GM10248 (cell line): ENCODE results near the gene MAN2C1.
"Not testable (repeated sequence)": the region's sequence is repeated elsewhere in the genome, so short reads cannot be mapped to it uniquely, and the experiment has no call there.

Source experiments
- CTCF ChIA-PET: fragments of 300-600 bp; sonication (Branson Sonifier 250); formaldehyde crosslinking; extraction: SDS; loops from one replicate; lab custom pipeline; 2021; ENCODE audit warnings: antibody characterized with exemption; lab: Yijun Ruan, JAX
- POLR2A ChIA-PET: fragments of 350-650 bp; sonication (Branson Sonifier 250); formaldehyde crosslinking; extraction: SDS; loops from one replicate; lab custom pipeline; 2020; ENCODE audit warnings: antibody characterized with exemption; lab: Yijun Ruan, JAX
- DNase-seq: peaks from one replicate; pipeline ENCODE4 v3.0.0; 2012; ENCODE audit errors: extremely low spot score
- TF ChIP-seq, protein P1 (sequence below): IDR thresholded peaks from 2 replicates; pipeline ENCODE4 v1.5.1; 2012; ENCODE audit warnings: mild to moderate bottlenecking, low read depth; ENCODE audit errors: extremely low read depth, missing control alignments, control extremely low read depth

Gene MAN2C1

DNA sequence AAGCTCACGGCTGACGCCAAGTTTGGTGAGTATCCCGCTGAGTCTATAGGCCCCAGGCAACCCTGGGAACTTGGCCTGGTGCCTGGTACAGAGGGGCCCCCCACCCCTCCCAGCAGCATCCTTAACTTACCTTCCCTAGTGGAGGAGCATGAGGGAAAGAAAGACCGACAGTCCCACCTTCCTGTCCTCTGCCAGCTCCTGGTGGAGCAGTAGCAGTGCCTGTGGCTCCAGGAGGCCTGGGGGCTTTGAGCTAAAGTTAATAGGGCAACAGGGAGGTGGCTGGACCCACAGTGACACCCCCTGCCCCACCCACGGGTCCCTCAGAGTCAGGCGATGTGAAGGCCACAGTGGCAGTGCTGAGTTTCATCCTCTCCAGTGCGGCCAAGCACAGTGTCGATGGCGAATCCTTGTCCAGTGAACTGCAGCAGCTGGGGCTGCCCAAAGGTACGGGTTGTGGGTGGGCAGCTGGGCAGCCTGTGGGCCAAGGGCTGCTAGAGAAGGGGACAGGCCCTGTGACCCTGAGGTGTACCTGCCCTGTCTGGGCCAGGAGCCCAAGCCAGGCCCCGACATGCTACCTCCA, 29.7 kb downstream of the MAN2C1 start:
- DNase-seq = no peak
- CTCF ChIA-PET = no interaction called here
- POLR2A ChIA-PET = interaction anchor here (1.5 kb wide), 1 partner anchor 29 kb away, joined by 4 read pairs; the partner anchor contains the start of gene MAN2C1
- TF ChIP-seq, protein P1, sequence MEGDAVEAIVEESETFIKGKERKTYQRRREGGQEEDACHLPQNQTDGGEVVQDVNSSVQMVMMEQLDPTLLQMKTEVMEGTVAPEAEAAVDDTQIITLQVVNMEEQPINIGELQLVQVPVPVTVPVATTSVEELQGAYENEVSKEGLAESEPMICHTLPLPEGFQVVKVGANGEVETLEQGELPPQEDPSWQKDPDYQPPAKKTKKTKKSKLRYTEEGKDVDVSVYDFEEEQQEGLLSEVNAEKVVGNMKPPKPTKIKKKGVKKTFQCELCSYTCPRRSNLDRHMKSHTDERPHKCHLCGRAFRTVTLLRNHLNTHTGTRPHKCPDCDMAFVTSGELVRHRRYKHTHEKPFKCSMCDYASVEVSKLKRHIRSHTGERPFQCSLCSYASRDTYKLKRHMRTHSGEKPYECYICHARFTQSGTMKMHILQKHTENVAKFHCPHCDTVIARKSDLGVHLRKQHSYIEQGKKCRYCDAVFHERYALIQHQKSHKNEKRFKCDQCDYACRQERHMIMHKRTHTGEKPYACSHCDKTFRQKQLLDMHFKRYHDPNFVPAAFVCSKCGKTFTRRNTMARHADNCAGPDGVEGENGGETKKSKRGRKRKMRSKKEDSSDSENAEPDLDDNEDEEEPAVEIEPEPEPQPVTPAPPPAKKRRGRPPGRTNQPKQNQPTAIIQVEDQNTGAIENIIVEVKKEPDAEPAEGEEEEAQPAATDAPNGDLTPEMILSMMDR = no peak

DNA sequence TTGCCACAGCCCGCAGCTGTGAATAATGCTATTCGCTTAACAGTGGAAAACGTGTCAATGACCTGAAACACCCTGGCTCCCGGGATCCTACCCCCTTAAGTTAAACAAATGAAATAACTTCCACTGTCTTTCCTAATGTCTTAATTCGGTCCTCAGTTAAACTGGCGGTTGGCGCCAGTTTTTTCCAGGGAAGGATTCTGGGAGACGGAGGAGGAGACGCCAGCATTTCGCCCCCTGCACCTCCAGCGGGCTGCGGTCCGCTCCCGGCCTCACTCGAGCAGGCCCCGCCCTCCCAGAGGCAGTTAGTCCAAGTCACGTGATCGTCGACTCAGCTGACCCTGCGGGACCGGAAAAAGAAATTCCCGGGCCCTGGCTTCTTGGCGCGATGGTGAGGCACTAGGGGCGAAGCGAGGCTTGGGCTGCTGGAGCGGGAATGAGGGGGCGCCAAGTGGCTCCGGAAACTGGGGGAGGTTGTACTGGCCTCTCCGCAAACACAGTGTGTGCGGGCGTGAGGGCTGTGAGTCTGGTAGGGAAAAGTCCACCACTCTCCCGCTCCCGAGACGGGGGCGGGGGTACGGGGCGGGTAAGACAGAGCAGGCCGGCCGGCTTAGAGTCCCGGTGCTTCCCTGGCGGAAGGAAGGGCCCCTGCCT, 32.6 kb downstream of the MAN2C1 start, which contains the start of gene COMMD4:
Gene COMMD4 (plus strand): TSS at position 359 of the 651 bp plus-strand sequence. CDS start 27 bp downstream, at position 386.
- TF ChIP-seq, protein P1 = no peak
- CTCF ChIA-PET = no interaction called here
- POLR2A ChIA-PET = no interaction called here
- DNase-seq = peak; percentile 73

DNA sequence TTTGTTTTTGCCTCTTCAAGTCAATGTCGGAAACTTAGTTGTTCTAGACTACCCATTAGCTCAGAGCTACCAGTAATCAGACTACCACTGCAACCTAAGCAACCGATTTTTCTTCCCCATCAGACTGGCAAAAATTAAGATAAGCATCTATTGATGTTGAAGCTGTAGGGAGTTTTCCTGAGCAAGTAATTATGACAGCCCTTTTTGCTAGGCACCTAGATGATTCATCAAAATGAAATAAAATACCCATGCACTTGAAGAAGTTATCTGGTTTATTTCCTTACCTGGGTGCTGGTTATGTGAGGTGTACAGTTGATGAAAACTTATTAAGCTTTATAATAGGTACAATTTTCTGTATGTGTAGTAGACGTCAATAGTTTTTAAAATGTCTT, 33.1 kb downstream of the MAN2C1 start:
- CTCF ChIA-PET = no interaction called here
- no peak for DNase-seq
- TF ChIP-seq, protein P1 = no peak
- POLR2A ChIA-PET = no interaction called here

DNA sequence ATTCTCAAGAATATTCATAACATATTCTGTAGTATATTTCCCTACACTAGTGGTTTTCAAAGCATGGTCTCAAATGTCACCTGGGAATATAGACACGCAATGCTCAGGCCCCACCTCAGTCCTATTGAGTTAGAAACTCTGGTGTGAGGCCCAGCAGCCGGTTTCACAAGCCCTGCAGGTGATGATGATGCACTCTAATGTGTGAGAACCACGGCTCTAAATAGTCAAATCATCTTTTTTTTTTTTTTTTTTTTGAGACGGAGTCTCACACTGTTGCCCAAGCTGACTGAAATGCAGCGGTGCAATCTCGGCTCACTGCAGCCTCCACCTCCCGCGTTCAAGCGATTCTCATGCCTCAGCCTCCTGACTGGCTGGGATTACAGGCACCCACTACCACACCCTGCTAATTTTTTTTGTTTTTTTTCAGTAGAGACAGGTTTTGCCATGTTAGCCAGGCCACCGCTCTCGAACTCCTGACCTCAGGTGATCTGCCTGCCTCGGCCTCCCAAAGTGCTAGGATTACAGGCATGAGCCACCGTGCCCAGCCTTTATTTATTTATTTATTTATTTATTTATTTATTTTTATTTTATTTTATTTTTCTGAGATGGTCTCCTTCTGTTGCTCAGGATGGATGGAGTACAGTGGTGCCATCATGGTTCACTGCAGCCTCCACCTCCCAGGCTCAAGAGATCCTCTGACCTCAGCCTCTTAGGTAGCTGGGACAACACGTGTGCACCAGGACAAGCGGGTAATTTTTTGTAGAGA, 34.6 kb downstream of the MAN2C1 start:
- ChIA-PET POLR2A (interaction anchor here (0.6 kb wide), 1 partner anchor 304 kb away, joined by 3 read pairs; no protein-coding TSS in a partner anchor), CTCF (interaction anchor here (0.9 kb wide), 1 partner anchor 353 kb away, joined by 3 read pairs; no protein-coding TSS in a partner anchor)
- DNase-seq = not testable (repeated sequence)

DNA sequence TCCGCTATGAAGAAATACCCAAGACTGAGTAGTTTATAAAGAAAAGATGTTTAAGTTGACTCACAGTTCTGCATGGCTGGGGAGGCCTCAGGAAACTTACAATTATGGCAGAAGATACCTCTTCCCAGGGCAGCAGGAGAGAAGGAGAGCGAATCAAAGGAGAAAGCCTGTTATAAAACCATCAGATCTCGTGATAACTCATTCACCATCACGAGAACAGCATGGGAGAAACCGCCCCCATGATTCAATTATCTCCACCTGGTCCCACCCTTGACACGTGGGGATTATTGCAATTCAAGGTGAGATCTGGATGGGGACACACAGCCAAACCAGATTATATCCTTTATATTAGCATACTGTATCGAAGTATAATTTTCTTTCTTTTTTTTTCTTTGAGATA, 36.3 kb downstream of the MAN2C1 start:
- POLR2A ChIA-PET, CTCF ChIA-PET, DNase-seq: not testable (repeated sequence)

DNA sequence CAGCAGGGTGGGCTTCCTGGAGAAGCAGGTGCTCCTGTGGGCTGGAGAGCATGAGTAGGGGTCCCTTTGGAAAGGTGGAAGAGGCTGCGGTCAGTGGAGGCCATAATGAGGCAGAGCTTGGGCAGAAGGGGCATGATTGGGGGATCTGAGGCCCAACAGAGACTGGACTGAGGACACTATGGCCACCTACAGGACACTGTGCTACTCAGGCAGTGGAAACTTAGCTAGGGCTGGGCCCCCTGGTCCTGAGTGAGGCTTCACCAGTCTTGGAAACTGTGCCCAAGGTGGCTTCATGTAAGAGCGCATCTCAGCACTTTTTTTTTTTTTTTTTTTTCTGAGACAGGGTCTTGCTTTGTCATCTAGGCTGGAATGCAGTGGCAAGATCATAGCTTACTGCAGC, 38.8 kb downstream of the MAN2C1 start:
- no peak for DNase-seq
- ChIA-PET CTCF (interaction anchor here (2.0 kb wide), 1 partner anchor 39 kb away, joined by 5 read pairs; the partner anchor contains the start of gene MAN2C1), POLR2A (no interaction called here)
- TF ChIP-seq, protein P1 = no peak

DNA sequence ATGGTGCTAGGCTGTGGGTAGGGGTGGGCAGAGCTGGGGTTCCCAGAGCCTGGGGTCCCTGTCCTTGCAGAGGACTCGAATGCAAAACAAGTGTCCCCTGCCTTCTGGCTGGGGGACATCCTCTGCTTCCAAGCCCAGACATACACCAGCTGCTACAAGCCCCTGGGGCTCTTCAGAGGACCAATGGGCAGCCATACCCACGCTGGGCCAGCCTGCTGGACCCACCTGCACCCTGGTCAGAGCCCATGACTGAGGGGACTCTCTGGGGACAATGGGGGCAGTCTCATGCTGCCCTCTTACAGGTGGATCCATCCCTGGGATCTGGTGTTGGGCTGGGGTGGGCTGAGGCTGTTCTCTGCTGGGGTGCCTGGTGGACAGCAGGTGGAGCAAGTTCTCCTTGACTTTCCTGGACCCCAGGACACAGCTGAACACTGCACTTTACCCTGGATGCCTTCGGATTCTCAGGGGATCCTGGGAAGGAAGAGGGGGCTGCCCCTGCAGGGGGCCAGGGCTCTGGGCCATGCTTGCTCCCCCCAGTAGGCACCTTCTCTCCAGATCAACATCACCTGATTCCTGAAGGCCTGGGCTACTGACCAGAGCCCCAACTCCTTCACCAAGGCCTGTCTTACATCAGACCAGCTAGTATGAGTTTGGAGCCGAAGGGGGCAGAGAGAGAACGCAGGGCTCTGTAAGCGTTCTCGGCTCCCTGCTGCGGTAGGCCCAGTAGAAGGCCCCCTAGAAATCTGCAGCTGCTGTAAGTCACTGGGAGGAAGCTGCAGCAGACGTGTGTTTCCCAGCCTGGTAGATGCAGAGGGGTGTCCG, 39.7 kb downstream of the MAN2C1 start:
- DNase-seq = no peak
- ChIA-PET POLR2A (no interaction called here), CTCF (interaction anchor here (1.0 to 2.0 kb wide), 4 partner anchors 39 to 319 kb away, joined by 3 to 5 read pairs (median 3); partner anchors contain the start of genes MAN2C1 and SNX33)
- TF ChIP-seq, protein P1 = peak; percentile 11
